Measurements from ENCODE around the gene DGLUCY. TPM values are rescaled to one million over a fixed set of nuclear protein-coding genes. Genes with fewer than 3 reads are reported as not detected.

Gene DGLUCY
- total and polyA plus RNA-seq, 2 donors (not counting 1 experiment from before 2014, with no cell fraction given): 91.5 to 103 TPM

GRCh38 chr14:91243074-91243471 is 129.2 kb downstream of the DGLUCY start:
- TF ChIP-seq EZH2 (IDR thresholded peaks at IDR 0.05; ENCODE audit: borderline replicate concordance, insufficient read depth, low read depth, low read length, poor library complexity, severe bottlenecking): no peak
- TF ChIP-seq CTCF (IDR thresholded peaks at IDR 0.05): no peak
- no peaks in the 10 kb centered on the region for H3K36me3 ChIP-seq (replicated peaks in 1 of 2; ENCODE audit: control extremely low read depth in 1 of 2, control insufficient read depth in 1 of 2, extremely low read depth in 1 of 2, insufficient read depth in 2 of 2, low read length in 1 of 2)
- H2AFZ ChIP-seq (ENCODE audit: insufficient read depth, low read depth, low read length, poor library complexity, severe bottlenecking): no peak overlapping the region
- H3K4me3 Mint-ChIP-seq: peak overlapping the region; percentile 75
- intact Hi-C loops (cut with micrococcal nuclease): loop anchor here (1.0 to 10.0 kb wide), 8 partner anchors 10 to 846 kb away; partner anchors contain the start of genes CALM1 and RPS6KA5
- peaks cover 62% of the 10 kb centered on the region for H3K4me1 Mint-ChIP-seq
- H3K9me3 Mint-ChIP-seq (ENCODE audit: insufficient read depth): no peaks in the 10 kb centered on the region
- 66% methylated on average over 6 of the region's 6 CpGs for WGBS (ENCODE audit: insufficient coverage)
- peak overlapping the region; percentile 57 to 79 for H3K27ac ChIP-seq (ENCODE audit: low read length in 2 of 2)
- peak overlapping the region in 4 of 5 experiments; percentile 1 to 37 (median 14) for H3K4me3 ChIP-seq (ENCODE audit: control extremely low read depth in 1 of 5, extremely low read depth in 1 of 5, insufficient read depth in 1 of 5, low read depth in 2 of 5, low read length in 4 of 5)
- peak overlapping the region; percentile 91 for H3K27ac Mint-ChIP-seq
- H3K4me2 ChIP-seq (replicated peaks; ENCODE audit: low read depth, low read length, poor library complexity, severe bottlenecking): peak overlapping the region; percentile 79
- H3K4me1 ChIP-seq (ENCODE audit: control insufficient read depth in 2 of 2, insufficient read depth in 2 of 2, low read length in 2 of 2): peaks cover 50 to 63% of the 10 kb centered on the region in 2 donors
- H3K79me2 ChIP-seq (ENCODE audit: control insufficient read depth, insufficient read depth, low read length): peaks cover 8% of the 10 kb centered on the region
- DNase-seq: no peak
- POLR2A ChIA-PET: interaction anchor here (0.6 to 2.6 kb wide), 6 partner anchors 9 to 182 kb away, joined by 4 to 9 read pairs (median 5); partner anchors contain the start of gene RPS6KA5
- no peak for ATAC-seq (ENCODE audit: low read depth)
- no peaks in the 10 kb centered on the region for H3K27me3 Mint-ChIP-seq
- H4K20me1 ChIP-seq (ENCODE audit: control insufficient read depth, insufficient read depth, low read length, poor library complexity, severe bottlenecking): no peaks in the 10 kb centered on the region
- CTCF ChIA-PET: interaction anchor here (0.5 to 6.1 kb wide), 10 partner anchors 10 to 172 kb away, joined by 3 to 42 read pairs (median 4); no protein-coding TSS in a partner anchor
- peak overlapping the region; percentile 47 for H3K9ac ChIP-seq (ENCODE audit: low read length)
- no peaks in the 10 kb centered on the region for H3K27me3 ChIP-seq (replicated peaks in 1 of 4; ENCODE audit: control extremely low read depth in 1 of 4, control insufficient read depth in 3 of 4, insufficient read depth in 4 of 4, low read length in 3 of 4)
- H3K9me3 ChIP-seq (ENCODE audit: control extremely low read depth in 1 of 3, control insufficient read depth in 2 of 3, insufficient read depth in 1 of 3, low read length in 2 of 3): no peaks in the 10 kb centered on the region

- Mint-ChIP-seq H3K27me3 (no peaks in the 10 kb centered on the region), H3K4me3 (peak within 1 kb of the TSS; percentile 75), H3K27ac (peak within 1 kb of the TSS; percentile 91), H3K9me3 (ENCODE audit: insufficient read depth) (no peaks in the 10 kb centered on the region), H3K4me1 (peaks cover 62% of the 10 kb centered on the region)
- POLR2A ChIA-PET: interaction anchor here (0.7 to 2.6 kb wide), 5 partner anchors 8 to 184 kb away, joined by 3 to 9 read pairs (median 3); no protein-coding TSS in a partner anchor
- H3K4me1 ChIP-seq (ENCODE audit: control insufficient read depth in 2 of 2, insufficient read depth in 2 of 2, low read length in 2 of 2): peaks cover 46 to 55% of the 10 kb centered on the region in 2 donors
- intact Hi-C loops (cut with micrococcal nuclease): loop anchor here (5.0 to 10.0 kb wide), 5 partner anchors 43 to 847 kb away; partner anchors contain the start of genes CALM1 and RPS6KA5
- H3K4me3 ChIP-seq (ENCODE audit: control extremely low read depth in 1 of 5, extremely low read depth in 1 of 5, insufficient read depth in 1 of 5, low read depth in 2 of 5, low read length in 4 of 5): peak within 1 kb of the TSS in 2 of 5 experiments; percentile 30 to 37
- CTCF ChIA-PET: interaction anchor here (0.8 to 6.1 kb wide), 9 partner anchors 8 to 66 kb away, joined by 3 to 42 read pairs (median 4); no protein-coding TSS in a partner anchor
- peaks cover 8% of the 10 kb centered on the region for H3K79me2 ChIP-seq (ENCODE audit: control insufficient read depth, insufficient read depth, low read length)
- no peaks in the 10 kb centered on the region for H3K36me3 ChIP-seq (replicated peaks in 1 of 2; ENCODE audit: control extremely low read depth in 1 of 2, control insufficient read depth in 1 of 2, extremely low read depth in 1 of 2, insufficient read depth in 2 of 2, low read length in 1 of 2)
- peak within 1 kb of the TSS; percentile 5 for H2AFZ ChIP-seq (ENCODE audit: insufficient read depth, low read depth, low read length, poor library complexity, severe bottlenecking)
- H3K9ac ChIP-seq (ENCODE audit: low read length): peak within 1 kb of the TSS; percentile 15
- ATAC-seq (ENCODE audit: low read depth): no peak
- TF ChIP-seq EZH2 (IDR thresholded peaks at IDR 0.05; ENCODE audit: borderline replicate concordance, insufficient read depth, low read depth, low read length, poor library complexity, severe bottlenecking) (no peak), CTCF (IDR thresholded peaks at IDR 0.05) (no peak)
- H3K9me3 ChIP-seq (ENCODE audit: control extremely low read depth in 1 of 3, control insufficient read depth in 2 of 3, insufficient read depth in 1 of 3, low read length in 2 of 3): no peaks in the 10 kb centered on the region
- no peak for DNase-seq
- H4K20me1 ChIP-seq (ENCODE audit: control insufficient read depth, insufficient read depth, low read length, poor library complexity, severe bottlenecking): no peaks in the 10 kb centered on the region
- WGBS (ENCODE audit: insufficient coverage): 13% methylated on average over 6 of the region's 12 CpGs
- H3K27ac ChIP-seq (ENCODE audit: low read length in 2 of 2): peak within 1 kb of the TSS; percentile 57 to 79
- no peaks in the 10 kb centered on the region for H3K27me3 ChIP-seq (replicated peaks in 1 of 4; ENCODE audit: control extremely low read depth in 1 of 4, control insufficient read depth in 3 of 4, insufficient read depth in 4 of 4, low read length in 3 of 4)
- H3K4me2 ChIP-seq (replicated peaks; ENCODE audit: low read depth, low read length, poor library complexity, severe bottlenecking): peak within 1 kb of the TSS; percentile 79
These were observed 130.6 kb downstream of the DGLUCY start, which contains the start of gene GPR68 for GRCh38 chr14:91244501-91244901. GPR68 (minus strand) TSS chr14:91244704; CDS start chr14:91235050, 9,654 bp downstream.
